CD4-positive, alpha-beta T cell treated with Interleukin-15 for 1 hour (primary cell): ENCODE measurements around the gene FAM200B.

Source experiments
- DNase-seq: peaks from one replicate; pipeline ENCODE4 v3.0.0-alpha.2; 2020

FAM200B gene

DNA sequence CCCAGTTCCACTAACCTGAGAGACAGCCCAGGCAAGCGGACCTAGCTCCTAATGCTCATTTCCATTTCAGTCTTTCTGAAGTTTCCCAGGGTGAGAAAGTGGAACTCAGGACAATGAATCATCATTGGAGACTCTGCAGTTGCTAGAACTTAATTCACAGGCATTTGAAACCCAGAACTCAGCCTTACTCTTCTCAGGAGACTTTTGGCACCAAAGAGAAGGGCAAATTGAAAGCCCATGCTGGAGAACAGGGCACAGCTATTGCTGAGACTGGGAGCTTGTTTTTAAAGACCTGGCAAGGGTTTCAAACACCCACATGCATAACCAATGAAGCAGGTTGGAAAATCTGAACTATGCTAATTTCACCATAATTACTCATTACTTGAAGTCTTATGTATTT is 57.2 kb downstream of the FAM200B start:
- DNase-seq: no peak
